Inferior parietal cortex (tissue), 1 donor: Measurements from ENCODE around the gene CD200R1L.
"Not testable (repeated sequence)": the region's sequence is repeated elsewhere in the genome, so short reads cannot be mapped to it uniquely, and the experiment has no call there.

ENCODE experiments used
- DNase-seq: peaks from one replicate; pipeline ENCODE4 v3.0.0-alpha.2; 2016; ENCODE audit errors: extremely low spot score

Gene CD200R1L, protein sequence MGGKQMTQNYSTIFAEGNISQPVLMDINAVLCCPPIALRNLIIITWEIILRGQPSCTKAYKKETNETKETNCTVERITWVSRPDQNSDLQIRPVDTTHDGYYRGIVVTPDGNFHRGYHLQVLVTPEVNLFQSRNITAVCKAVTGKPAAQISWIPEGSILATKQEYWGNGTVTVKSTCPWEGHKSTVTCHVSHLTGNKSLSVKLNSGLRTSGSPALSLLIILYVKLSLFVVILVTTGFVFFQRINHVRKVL

DNA sequence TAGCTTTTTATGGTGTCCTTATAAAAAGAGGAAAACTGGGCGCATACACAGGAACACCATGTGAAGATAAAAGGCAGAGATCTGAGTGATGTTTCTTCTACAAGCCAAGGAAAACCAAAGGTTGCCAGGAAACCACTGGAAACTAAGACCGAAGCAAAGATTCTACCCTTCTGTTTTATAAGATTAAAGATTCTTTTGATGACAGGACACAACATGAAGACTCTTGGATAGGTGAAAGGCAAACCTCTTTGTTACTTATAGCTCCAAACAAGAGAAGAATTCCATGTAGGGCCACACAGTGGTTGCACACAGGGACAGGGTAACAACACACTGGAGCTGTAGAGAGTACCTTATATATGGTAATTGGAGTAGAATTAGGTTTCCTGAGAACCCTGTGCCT, at the start of gene CD200R1L:
CD200R1L (minus strand) TSS at position 101 of the 400 bp plus-strand sequence. CDS start 17,497 bp downstream, outside the sequence.
- DNase-seq: no peak

DNA sequence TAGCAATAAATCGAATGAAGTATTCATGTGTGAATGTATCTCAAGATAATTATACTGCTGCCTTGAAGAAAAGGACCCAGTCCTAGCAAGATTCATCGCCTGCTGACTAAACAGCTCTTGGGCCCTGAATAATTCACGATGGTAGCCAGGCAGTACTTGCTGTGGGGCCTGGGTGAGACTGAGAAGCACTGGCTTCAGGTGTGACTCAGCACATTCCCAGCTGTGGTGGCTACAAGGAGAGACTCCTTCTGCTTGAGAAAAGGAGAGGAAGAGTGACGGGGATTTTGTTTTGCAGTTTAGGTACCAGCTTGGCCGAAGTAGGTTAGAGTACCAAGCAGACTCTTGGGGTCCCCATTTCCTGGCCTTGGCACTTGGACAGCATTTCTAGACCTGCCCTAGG, 47.6 kb upstream of the CD200R1L start:
- DNase-seq: no peak

DNA sequence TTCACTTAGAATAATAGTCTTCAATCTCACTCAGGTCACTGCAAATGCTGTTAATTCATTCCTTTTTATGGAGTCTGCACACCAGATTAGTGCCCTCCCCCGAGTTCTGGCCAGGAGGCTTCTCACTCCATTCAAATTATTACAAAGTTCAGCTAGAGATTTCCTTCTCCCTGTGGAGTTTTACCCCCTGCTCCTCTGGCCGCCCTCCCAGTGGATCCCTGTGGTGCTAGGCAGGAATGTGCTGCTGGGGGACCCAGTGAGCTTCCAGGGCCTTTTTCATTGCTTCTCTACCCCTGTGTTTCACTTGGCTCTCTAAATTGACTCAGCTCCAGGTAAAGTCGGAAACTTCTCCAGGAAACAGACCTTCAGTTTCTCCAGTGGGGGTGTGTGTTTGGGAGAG, 42.7 kb upstream of the CD200R1L start:
- DNase-seq: no peak

DNA sequence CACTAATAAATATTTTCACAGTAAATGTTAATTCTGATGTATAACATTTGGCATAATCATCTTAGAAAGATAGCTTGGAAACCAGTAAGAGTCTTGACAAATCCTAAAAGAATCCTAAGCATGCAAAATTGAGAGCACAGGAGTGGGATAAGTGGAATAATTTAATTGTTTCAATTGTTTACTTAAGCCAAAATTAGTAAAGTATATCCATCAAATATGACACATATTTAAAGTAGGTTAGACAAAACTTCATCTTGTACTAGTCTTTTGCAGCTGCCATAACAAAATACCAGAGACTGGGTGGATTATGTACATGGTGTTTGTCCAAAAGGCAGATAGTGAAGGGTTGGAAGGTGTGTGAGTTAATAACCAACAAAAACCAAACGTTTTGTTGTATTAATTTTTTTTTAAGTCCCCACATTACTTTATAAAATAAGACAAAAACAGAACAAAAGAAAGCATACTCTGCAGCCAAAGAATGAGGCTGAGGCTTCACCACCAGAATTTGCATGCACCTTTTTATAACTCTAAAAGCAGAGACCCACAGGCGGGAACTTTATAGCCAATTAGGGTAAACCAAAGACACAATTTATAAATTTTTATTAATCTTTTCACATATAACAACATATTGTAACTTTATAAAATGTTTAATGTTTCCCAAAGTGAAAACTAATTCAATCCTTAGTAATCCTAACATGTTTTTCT, 41.9 kb upstream of the CD200R1L start:
- DNase-seq: no peak

DNA sequence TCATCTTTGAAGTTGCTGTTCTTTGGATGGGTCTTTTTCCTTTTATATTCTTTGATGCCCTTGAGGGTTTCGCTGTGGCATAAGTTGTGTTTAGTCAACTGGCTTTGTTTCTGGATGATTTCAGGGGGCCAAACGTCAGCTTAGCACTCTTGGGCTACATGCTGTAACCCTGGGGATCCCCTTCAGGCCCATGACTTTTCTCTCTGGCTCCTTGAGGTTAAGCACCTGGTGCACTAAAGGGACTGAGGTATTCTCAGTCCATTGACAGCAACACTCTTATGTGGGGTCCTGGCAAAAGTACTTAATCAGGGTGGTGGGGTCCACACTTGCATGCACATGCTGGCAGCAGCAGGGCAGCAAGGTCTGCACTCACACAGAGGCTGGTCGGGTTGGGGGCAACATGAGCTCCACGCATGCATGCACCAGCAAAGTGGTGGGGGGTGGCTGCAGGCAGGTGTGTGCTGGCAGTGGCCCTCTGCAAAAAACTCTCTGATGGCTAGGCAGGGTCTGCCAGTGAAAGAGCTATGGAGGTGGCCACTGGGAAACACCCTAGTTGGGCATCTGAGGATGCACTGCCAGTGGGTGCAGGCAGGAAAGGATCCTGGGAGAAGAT, 38.1 kb upstream of the CD200R1L start:
- no peak for DNase-seq

DNA sequence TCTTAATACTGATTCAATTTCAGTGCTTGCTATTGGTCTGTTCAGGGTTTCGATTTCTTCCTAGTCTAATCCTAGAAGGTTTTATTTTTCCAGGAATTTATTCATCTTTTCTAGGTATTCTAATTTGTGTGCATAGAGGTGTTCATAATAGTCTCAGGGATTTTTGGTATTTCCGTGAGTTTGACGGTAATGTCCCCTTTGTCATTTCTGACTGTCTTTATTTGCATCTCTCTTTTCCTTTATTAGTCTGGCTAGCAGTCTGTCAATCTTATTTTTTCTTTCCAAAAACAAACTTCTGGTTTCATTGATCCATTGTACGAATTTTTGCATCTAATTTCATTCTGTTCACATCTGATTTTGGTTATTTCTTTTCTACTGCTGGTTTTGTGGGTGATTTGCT, 35.2 kb upstream of the CD200R1L start:
- DNase-seq: no peak

DNA sequence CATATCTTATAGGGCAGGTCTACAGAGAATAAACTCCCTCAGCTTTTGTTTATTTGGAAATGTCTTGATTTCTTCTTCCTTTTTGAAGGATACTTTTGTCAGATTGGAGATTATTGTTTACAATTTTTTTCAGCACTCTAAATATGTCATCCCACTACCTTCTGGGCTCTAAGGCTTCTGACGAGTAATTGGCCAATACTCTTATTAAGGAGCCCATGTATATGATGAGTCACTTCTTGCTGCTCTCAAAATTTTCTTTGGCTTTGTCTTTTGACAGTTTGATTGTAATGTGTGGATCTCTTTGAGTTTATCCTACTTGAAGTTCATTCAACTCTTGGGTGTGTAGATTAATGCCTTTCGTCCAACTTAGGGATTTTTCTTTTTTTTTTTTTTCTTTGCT, 28.9 kb upstream of the CD200R1L start:
- no peak for DNase-seq

DNA sequence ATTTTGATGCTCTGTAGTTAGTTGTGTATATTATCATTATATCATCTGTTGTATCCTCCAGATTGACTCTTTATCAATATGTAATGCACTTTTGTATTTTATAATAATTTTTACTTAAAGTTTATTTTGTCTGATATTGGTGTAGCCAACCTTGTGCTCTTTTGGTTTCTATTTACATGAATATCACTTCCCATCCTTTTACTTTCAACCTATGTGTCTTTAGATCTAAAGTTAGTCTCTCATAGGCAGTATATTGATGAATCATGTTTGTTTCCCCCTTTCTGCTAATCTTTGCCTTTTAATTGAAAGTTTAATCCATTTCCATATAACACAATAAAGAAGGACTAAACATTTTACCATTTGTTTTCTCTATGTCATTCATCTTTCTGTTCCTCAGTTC, 28.1 kb upstream of the CD200R1L start:
- no peak for DNase-seq

DNA sequence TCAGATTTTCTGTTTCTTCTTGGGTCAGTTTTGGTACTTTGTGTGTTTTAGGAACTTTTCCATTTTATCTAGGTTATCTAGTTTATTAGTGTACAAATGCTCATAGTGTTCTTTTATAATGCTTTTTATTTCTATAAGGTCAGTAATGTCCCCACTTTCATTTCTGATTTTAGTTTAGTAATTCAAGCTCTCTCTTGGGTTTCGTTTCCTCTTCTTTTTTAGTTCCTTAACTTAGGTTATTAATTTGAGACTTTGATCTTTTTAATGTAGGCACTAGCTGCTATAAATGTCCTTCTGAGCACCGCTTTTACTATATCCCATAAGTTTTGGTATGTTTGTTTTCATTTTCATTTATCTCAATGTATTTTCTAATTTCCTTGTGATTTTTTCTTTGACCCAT, 27.0 kb upstream of the CD200R1L start:
- no peak for DNase-seq

DNA sequence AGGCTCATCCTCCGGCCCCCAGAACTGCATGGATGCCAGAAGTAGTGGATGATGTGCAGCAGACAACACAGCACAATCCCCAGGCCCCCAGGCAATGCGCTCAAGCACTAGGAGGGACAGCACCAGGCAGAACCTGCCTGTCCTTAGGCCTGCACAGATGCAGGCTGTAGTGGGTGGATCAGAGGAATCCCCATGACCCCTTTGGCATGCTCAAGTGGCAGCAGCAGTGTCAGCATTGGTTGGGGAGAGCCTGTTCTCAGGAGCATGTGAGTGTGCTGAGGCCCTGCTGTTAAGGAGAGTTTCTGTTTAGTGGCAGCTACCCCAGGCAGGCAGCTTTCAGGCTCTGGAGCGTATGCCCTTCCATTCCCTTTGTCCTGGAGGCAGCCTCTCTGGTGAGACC, 25.1 kb upstream of the CD200R1L start:
- no peak for DNase-seq

DNA sequence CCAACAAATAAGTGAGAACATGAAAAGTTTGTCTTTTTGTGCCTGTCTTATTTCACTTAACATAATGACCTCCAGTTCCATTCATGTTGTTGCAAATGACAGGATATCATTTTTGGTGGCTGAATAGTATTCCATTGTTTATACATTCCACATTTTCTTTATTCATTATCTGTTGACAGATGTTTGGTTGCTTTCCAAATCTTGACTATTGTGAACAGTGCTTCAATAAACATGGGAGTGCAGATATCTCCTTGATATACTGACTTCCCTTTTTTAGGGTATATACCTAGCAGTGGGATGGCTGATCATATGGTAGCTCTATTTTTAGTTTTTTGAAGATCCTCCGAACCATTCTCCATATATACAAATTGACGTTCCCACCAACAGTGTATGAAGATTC, 19.1 kb upstream of the CD200R1L start:
- no peak for DNase-seq

DNA sequence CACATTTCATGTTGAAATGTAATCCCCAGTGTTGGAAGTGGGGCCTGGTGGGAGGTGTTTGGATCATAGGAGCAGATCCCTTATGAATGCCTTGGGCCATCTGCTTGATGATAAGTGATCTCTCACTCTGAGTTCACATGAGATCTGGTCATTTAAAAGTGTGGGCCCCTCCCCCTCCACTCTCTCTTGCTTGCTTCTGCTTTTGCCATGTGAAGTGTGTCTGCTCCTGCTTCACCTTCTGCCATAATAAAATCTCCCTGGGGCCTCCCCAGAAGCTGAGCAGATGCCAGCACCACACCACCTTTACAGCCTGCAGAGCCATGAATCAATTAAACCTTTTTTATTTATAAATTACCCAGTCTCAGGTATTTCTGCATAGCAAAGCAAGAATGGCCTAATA, 14.2 kb upstream of the CD200R1L start:
- DNase-seq: no peak

DNA sequence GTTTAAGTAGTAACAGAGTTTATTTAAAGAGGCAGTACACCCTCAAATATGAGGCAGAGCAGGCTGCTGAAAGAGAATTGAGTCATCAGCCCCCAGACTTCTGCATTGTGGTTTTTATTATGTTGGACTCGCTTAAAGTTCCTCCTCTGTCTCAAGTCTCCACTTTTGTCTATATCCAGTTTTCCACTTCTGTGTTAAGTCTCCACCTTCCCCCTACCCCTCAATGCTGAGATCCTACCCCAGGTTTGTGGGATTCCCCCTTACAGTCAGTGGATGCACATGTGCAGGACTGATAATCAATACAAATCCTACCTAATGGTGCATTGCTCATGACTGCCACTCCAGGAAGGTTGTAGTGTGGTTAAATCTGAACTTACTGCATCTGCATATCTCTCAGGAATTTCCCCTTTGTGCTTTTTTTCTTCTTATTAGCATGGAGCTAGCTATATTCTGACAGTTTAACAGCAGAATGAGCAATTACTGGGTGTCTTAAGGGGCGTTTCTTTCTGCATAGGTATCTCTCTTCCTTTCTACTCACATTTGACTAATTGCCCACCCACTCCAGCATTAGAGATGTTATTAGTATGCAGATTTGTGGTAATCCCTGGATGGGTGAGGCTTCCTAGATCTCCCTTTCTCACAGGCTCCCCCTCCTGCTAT, 11.9 kb upstream of the CD200R1L start:
- DNase-seq: no peak

DNA sequence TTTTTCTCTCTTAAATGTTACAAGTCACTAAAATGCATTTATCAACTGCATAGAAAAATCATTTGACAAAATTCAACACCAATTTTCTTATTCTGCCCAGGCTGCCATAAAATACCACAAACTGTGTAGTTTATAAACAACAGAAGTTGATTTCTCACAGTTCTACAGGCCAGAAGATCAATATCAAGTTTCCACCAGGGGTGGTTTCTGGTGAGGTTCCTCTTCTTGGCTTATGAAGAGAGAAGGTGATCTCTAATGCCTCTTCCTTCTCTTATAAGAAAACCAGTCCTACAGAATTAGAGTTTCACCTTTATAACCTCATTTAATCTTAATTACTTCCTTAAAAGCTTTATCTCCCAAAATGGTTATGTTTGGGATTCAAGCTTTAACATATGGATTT, 10.9 kb upstream of the CD200R1L start:
- DNase-seq: no peak

DNA sequence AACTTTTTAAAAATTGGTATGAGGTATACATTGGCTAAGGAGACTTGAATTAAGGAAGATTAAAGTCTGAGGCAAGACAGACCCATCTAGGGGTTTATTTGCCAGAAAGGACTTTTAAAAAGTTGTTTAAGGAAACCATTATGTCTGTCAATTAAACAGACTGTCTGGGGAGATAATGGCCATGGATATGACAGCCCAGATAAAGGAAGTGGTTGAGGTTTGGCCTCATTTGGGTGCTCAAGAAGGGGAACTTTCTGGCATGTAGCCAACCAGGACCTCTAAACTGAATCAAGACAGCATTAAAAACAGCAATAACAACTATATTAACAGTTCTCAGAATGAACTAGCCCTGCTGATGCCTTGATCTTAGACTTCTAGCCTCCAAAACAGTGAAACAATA, 9.9 kb upstream of the CD200R1L start:
- DNase-seq: no peak

DNA sequence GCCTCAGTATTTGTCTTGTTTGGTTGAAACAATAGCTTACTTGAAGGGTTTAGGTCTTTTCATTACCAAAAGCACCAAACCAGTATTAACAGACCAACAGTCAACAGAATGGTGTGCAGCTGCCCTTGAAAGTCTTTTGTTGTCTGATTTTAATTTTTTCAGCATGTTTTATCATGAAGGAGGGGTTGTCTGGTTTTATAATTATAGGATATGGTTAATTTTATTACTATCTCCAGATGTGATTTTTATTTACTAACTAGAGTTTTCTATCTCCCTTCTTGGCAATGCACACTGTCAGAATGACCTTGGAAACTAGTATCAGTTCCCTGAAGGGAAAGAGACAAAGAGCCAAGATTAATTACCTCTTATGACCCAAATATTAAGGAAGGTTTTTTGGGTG, 9.2 kb upstream of the CD200R1L start:
- no peak for DNase-seq

DNA sequence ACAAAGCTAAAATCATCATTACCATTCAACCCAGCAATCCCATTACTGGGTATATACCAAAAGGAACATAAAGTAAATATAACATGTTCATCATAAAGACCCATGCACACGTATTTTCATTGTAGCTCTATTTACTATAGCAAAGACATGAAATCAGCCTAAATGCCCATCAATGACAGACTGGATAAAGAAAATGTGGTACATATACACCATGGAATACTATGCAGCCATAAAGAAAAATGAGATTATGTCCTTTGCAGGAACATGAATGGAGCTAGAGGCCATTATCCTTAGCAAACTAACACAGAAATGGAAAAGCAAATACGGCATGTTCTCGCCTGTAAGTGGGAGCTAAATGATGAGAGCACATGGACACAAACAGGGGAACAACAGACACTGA, 8.4 kb upstream of the CD200R1L start:
- not testable (repeated sequence) for DNase-seq

DNA sequence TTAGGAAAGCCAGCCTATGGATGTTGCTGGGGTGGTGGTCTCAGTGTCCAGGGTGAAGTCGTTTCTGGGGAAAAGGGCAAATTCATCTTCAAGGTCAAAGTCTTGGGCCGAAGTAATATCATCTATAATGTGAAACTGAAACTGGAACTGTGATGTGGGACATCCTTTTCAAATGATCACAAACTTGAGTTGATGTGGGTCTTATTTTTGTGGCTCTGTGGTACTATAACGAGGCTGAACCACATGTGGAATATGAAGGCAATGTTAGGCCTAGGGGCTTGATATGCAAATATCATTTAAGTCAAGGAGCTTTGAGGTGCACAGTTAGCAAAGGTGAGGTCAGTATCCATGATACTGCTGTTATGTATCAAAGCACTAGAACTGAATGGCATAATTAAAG, 1.5 kb upstream of the CD200R1L start:
- no peak for DNase-seq

DNA sequence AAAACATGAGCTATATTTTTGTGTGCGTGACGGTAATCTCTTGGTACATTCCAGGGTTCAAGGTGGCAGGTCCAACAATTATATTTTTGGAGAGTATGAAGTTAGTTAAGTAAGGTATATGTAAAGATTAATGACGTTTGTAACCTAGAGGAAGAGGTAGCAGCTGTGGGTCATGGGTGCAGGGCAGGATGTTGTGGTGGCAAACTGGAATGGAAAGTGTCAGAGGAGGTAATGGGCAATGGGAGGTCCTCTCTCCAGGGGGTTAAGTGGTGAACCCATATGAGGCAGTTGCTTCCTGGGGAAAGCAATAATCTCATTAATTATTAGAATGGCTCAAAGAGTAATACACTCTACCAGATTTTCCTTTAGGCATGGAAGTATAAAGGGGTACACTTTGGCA, 1.0 kb upstream of the CD200R1L start:
- no peak for DNase-seq

DNA sequence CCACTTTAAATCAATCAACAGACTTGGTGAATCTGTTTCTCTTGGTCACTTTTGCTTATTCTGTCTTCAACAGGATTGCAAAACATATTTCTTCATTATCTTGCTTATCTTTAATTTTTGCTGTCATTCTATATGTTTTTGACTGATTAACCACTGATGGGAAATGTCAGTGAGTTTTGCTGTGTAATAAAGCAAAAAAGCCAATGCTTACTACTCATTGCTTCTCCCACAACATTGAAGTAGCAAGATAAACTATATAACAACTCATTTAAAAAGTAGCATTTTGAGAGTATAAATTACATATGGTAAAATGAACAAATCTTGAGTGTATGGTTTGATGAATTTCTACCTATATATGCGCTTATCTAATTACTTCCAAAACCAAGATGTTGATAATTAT, 892 bp downstream of the CD200R1L start:
- DNase-seq: no peak

DNA sequence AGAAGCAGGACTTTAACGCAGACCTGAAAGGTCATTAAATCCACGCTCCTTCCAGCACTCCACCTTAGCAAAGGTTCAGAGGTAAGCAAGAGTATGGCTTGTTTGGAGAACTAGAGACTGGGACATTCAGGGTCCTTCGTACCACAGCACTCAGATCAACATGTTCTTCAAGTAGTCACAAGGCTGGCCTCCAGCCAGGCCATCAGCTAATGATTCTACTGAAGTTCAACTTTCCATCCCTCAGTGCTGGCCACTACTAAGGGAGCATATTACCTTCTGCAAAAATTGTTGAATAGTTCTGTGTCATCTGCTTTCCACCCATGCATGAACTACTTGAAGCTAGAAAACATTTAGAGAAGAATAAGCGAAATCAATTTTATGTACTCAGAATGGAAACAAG, 17.6 kb downstream of the CD200R1L start:
- DNase-seq: no peak
